ENCODE data around the gene ALDH3A1. TPM values are rescaled to one million over a fixed set of nuclear protein-coding genes. Genes with fewer than 3 reads are reported as not detected.

The ALDH3A1 gene
- total RNA-seq, 1 experiment from 2014 or later: 0.39 TPM

GRCh38 chr17:19729900-19730299 lies 18.2 kb downstream of the ALDH3A1 start:
- Histone ChIP-seq H2BK5ac (ENCODE audit: insufficient read length, low read length) (no peak overlapping the region), H2AFZ (ENCODE audit: low read length) (no peak overlapping the region), H4K8ac (replicated peaks; ENCODE audit: insufficient read length, low read depth, low read length) (no peak overlapping the region), H2AK5ac (ENCODE audit: insufficient read length, low read length) (no peak overlapping the region), H2BK120ac (ENCODE audit: low read depth, low read length, poor library complexity, severe bottlenecking) (no peak overlapping the region), H3K9ac (ENCODE audit: extremely low read depth, insufficient read length, low read length) (no peak overlapping the region), H3T11ph (ENCODE audit: low read length) (no peak overlapping the region), H2BK12ac (ENCODE audit: insufficient read length, low read depth, low read length) (no peak overlapping the region), H3K79me1 (ENCODE audit: insufficient read depth, low read depth, low read length, poor library complexity, severe bottlenecking) (no peaks in the 10 kb centered on the region), H3K18ac (ENCODE audit: insufficient read length, low read depth, low read length) (no peak overlapping the region), H3K23me2 (ENCODE audit: insufficient read length, low read depth, low read length, poor library complexity, severe bottlenecking) (no peaks in the 10 kb centered on the region), H4K91ac (ENCODE audit: insufficient read length, low read depth, low read length) (no peak overlapping the region), H3K56ac (ENCODE audit: insufficient read length, low read depth, low read length) (no peak overlapping the region), H3K4me2 (ENCODE audit: insufficient read depth, insufficient read length, low read length) (no peak overlapping the region), H3K23ac (ENCODE audit: insufficient read length, low read depth, low read length) (no peak overlapping the region), H3K4me1 (ENCODE audit: insufficient read depth, low read length) (no peaks in the 10 kb centered on the region), H3K9me3 (ENCODE audit: control insufficient read depth, low read depth, low read length) (no peaks in the 10 kb centered on the region), H2BK20ac (ENCODE audit: low read depth, low read length, poor library complexity, severe bottlenecking) (no peak overlapping the region), H3K79me2 (ENCODE audit: insufficient read depth, low read length) (no peaks in the 10 kb centered on the region), H4K5ac (ENCODE audit: insufficient read length, low read depth, low read length) (no peak overlapping the region), H3K14ac (ENCODE audit: insufficient read depth, low read length) (no peak overlapping the region), H4K20me1 (ENCODE audit: control insufficient read depth, insufficient read depth, insufficient read length) (no peaks in the 10 kb centered on the region), H3K4ac (ENCODE audit: low read depth, low read length) (no peak overlapping the region), H3K27me3 (ENCODE audit: insufficient read depth, low read length) (no peaks in the 10 kb centered on the region), H3K27ac (ENCODE audit: insufficient read length, low read depth, low read length) (no peak overlapping the region), H2BK15ac (ENCODE audit: low read depth, low read length) (no peak overlapping the region)
- no CpG with 5 or more reads among the region's 6 CpGs for WGBS (ENCODE audit: extremely low coverage, insufficient read length, low lambda C conversion rate)
- Mint-ChIP-seq H3K27me3 (ENCODE audit: low read depth) (peaks cover 4% of the 10 kb centered on the region), H3K9me3 (no peaks in the 10 kb centered on the region), H3K4me3 (no peak overlapping the region), H3K27ac (peak overlapping the region in 1 of 3 experiments; percentile 59; a peak in 1 of 7 replicates), H3K36me3 (ENCODE audit: insufficient read depth in 1 of 3, low read depth in 3 of 3) (no peaks in the 10 kb centered on the region), H3K4me1 (no peaks in the 10 kb centered on the region)
- TF ChIP-seq CTCF (conservative IDR thresholded peaks at IDR 0.05): no peak
- no peak for DNase-seq
